GM06990 (cell line): ENCODE measurements around the gene ANXA2.
"Not testable (repeated sequence)": the region's sequence is repeated elsewhere in the genome, so short reads cannot be mapped to it uniquely, and the experiment has no call there.

Experiments used
- DNase-seq: peaks from one replicate; pipeline ENCODE4 v3.0.0-alpha.2; 2011; ENCODE audit not compliant: insufficient read length; ENCODE audit errors: extremely low read depth
- H3K27me3 ChIP-seq: replicated peaks from 2 replicates; pipeline ENCODE4 v1.6.0; 2011; ENCODE audit warnings: low read length; ENCODE audit not compliant: control insufficient read depth, insufficient read depth
- H3K36me3 ChIP-seq: 2 replicates; pipeline ENCODE4 v1.5.1; 2011; ENCODE audit warnings: low read length; ENCODE audit not compliant: control insufficient read depth, insufficient read depth
- H3K4me3 ChIP-seq: replicated peaks from 2 replicates; pipeline ENCODE4 v1.5.1; 2011; ENCODE audit warnings: low read depth, mild to moderate bottlenecking, control low read depth, low read length
- TF ChIP-seq, protein P1 (sequence below): IDR thresholded peaks from 2 replicates; pipeline ENCODE4 v1.5.1; 2011; ENCODE audit warnings: low read length, control low read depth, mild to moderate bottlenecking, inconsistent platforms; ENCODE audit not compliant: insufficient read depth, poor library complexity, severe bottlenecking

The ANXA2 gene

GRCh38 chr15:60407415-60407805 is 9.6 kb upstream of the ANXA2 start:
- Histone ChIP-seq H3K36me3 (no peaks in the 10 kb centered on the region), H3K4me3 (no peak overlapping the region), H3K27me3 (no peaks in the 10 kb centered on the region)
- TF ChIP-seq, protein P1, sequence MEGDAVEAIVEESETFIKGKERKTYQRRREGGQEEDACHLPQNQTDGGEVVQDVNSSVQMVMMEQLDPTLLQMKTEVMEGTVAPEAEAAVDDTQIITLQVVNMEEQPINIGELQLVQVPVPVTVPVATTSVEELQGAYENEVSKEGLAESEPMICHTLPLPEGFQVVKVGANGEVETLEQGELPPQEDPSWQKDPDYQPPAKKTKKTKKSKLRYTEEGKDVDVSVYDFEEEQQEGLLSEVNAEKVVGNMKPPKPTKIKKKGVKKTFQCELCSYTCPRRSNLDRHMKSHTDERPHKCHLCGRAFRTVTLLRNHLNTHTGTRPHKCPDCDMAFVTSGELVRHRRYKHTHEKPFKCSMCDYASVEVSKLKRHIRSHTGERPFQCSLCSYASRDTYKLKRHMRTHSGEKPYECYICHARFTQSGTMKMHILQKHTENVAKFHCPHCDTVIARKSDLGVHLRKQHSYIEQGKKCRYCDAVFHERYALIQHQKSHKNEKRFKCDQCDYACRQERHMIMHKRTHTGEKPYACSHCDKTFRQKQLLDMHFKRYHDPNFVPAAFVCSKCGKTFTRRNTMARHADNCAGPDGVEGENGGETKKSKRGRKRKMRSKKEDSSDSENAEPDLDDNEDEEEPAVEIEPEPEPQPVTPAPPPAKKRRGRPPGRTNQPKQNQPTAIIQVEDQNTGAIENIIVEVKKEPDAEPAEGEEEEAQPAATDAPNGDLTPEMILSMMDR = no peak
- no peak for DNase-seq

DNA sequence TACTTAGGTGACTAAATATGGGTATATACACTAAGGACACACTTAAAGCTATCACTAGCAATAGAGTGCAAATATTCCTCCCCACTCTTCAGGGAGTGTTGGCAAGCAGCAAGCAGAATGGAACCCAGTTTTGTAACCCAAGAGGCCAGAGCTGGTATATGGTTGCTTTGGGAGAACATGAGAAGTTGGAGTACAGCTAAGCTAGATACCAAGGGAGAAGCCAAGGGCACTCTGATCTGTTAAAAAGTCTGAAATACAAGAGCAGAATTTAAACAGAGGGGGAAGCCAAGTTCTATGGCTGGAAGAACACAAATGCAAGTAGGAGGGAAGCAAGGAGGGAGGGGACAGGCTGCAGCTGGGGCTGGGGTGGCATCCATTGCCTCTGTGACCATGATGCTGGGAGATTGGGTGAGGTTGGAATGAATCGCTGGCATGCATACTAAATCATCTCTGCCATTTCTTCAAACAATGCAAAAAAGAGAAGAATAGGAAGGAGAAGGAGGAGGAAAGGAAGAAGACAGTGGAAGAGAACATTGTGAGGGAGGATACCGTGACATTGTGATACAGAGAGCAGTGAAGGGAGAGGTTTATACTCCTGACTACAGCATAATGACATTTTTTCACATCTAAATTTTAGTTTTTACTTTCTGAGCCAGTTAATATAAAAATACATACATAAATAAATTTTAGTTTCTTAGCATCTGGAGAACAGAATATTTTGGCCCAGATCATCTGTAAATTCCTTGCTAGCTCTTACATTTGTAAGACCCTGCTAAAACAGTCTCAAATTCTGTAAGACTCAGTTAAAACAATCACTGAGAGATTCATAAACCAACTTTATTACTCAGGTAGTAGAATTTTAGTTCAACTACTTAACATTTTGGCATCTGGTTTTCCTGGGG is 9.0 kb upstream of the ANXA2 start:
- TF ChIP-seq, protein P1 = no peak
- Histone ChIP-seq H3K36me3 (no peaks in the 10 kb centered on the region), H3K4me3 (no peak overlapping the region), H3K27me3 (no peaks in the 10 kb centered on the region)
- DNase-seq = no peak

DNA sequence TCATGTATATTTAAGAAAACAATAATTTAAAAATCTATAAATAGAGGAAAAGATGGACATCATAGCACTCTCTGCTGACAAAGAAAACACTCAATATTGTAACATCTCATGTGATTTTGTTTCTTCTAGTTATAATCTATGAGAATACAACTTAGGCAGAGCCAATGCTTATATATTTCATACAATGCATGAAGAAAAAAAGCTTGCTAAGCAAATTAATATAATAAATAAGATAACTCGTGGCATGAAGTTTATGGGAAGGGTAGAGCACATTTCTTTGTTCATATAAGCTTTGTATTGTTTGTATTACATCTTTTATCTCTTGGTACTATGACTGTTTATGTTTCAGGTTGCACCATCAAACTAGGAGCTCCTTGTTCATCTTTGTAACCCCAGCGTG is 7.6 kb upstream of the ANXA2 start:
- no peak overlapping the region for H3K4me3 ChIP-seq
- no peaks in the 10 kb centered on the region for H3K36me3 ChIP-seq
- H3K27me3 ChIP-seq = no peaks in the 10 kb centered on the region
- TF ChIP-seq, protein P1 = no peak
- DNase-seq = no peak

DNA sequence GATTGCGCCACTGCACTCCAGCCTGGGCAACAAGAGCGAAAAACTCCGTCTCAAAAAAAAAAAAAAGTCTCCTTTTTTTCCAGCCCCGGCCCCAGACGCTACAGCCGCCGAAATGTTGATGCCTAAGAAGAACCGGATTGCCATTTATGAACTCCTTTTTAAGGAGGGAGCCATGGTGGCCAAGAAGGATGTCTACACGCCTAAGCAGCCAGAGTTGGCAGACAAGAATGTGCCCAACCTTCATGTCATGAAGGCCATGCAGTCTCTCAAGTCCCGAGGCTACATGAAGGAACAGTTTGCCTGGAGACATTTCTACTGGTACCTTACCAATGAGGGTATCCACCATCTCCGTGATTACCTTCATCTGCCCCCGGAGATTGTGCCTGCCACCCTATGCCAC is 6.6 kb upstream of the ANXA2 start:
- H3K27me3 ChIP-seq, DNase-seq, H3K36me3 ChIP-seq, H3K4me3 ChIP-seq: not testable (repeated sequence)

GRCh38 chr15:60400944-60401343 is 3.2 kb upstream of the ANXA2 start:
- TF ChIP-seq, protein P1 = no peak
- no peaks in the 10 kb centered on the region for H3K36me3 ChIP-seq
- no peak for DNase-seq
- no peak overlapping the region for H3K4me3 ChIP-seq
- no peaks in the 10 kb centered on the region for H3K27me3 ChIP-seq

- no peak for DNase-seq
- Histone ChIP-seq H3K36me3 (peaks cover 1% of the 10 kb centered on the region; the same call in 1 of the 2 replicates), H3K27me3 (no peaks in the 10 kb centered on the region), H3K4me3 (no peak overlapping the region)
- TF ChIP-seq, protein P1 = no peak
These were observed 2.1 kb upstream of the ANXA2 start for GRCh38 chr15:60399931-60400330.
